Measurements from ENCODE around the gene SLC38A3. TPM values are rescaled to one million over a fixed set of nuclear protein-coding genes. Genes with fewer than 3 reads are reported as not detected.

SLC38A3 gene
- total RNA-seq, 1 experiment from 2014 or later, result 6.0 TPM

- no TSS peak for BruUV-seq (replicated peaks)
- intact Hi-C loops (cut with micrococcal nuclease; ENCODE audit: unreplicated experiment) (no loop called here), in situ Hi-C loops (cut with HindIII; ENCODE audit: low pct_unique_long_range_greater_than_20kb, low sequenced_read_pairs) (no loop called here)
- no peak for DNase-seq (ENCODE audit: low read depth, low spot score)
- peaks cover 83% of the 10 kb centered on the region for H3K4me1 ChIP-seq (ENCODE audit: control insufficient read depth, insufficient read depth, low read length)
- H3K4me3 ChIP-seq (ENCODE audit: low read depth in 2 of 2, low read length in 2 of 2), result no peak overlapping the region
- ChIA-PET CTCF (no interaction called here), POLR2A (no interaction called here)
- peak overlapping the region; percentile 96 for H3K27ac ChIP-seq (ENCODE audit: low read length)
- ATAC-seq, result no peak
- H3K9me3 ChIP-seq (ENCODE audit: control insufficient read depth, insufficient read depth, low read depth, low read length), result no peaks in the 10 kb centered on the region
- TF ChIP-seq SIN3A (IDR thresholded peaks at IDR 0.05; ENCODE audit: borderline replicate concordance, insufficient read depth, low read depth, low read length) (no peak), CTCF (IDR thresholded peaks at IDR 0.05) (no peak), POLR2AphosphoS5 (IDR thresholded peaks at IDR 0.05; ENCODE audit: low read depth, low read length) (no peak), TCF7L2 (IDR thresholded peaks at IDR 0.05; ENCODE audit: low read depth, low read length) (no peak), REST (IDR thresholded peaks at IDR 0.05; ENCODE audit: insufficient read depth in 1 of 2, low read depth in 2 of 2, low read length in 1 of 2) (no peak)
- no peaks in the 10 kb centered on the region for H3K27me3 ChIP-seq (ENCODE audit: control insufficient read depth, insufficient read depth, low read length)
- no peaks in the 10 kb centered on the region for H3K36me3 ChIP-seq (ENCODE audit: control insufficient read depth, insufficient read depth, low read length)
Measured at GRCh38 chr3:50160561-50160983, 44.5 kb upstream of the SLC38A3 start.

DNA sequence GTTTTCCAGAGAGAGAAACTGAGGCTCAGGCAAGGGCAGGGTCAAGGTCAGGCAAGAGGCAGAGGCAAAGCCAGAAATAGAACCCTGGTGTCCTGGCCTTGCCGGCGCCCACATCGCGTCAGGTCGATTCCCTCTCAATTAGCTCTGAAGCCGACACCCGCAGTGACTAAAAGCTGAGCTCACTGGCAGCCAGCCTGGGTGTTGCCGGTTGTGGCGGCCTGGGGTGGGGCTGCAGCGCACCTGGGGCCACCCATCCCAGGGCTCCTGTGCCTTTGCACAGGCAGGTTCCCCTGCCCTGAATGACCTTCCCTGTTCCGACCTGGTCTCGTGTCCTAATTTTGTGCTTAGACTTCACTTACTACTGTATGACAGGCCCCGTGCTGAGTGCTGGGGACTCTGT is 43.8 kb upstream of the SLC38A3 start:
- Histone ChIP-seq H3K27ac (ENCODE audit: low read length) (peak overlapping the region; percentile 96), H3K4me1 (ENCODE audit: control insufficient read depth, insufficient read depth, low read length) (peaks cover 90% of the 10 kb centered on the region), H3K27me3 (ENCODE audit: control insufficient read depth, insufficient read depth, low read length) (no peaks in the 10 kb centered on the region), H3K9me3 (ENCODE audit: control insufficient read depth, insufficient read depth, low read depth, low read length) (no peaks in the 10 kb centered on the region), H3K4me3 (ENCODE audit: low read depth in 2 of 2, low read length in 2 of 2) (no peak overlapping the region), H3K36me3 (ENCODE audit: control insufficient read depth, insufficient read depth, low read length) (no peaks in the 10 kb centered on the region)
- CTCF ChIA-PET, result no interaction called here
- in situ Hi-C loops (cut with HindIII; ENCODE audit: low pct_unique_long_range_greater_than_20kb, low sequenced_read_pairs) (no loop called here), intact Hi-C loops (cut with micrococcal nuclease; ENCODE audit: unreplicated experiment) (no loop called here)
- TF ChIP-seq POLR2AphosphoS5 (IDR thresholded peaks at IDR 0.05; ENCODE audit: low read depth, low read length) (no peak), REST (IDR thresholded peaks at IDR 0.05; ENCODE audit: insufficient read depth in 1 of 2, low read depth in 2 of 2, low read length in 1 of 2) (no peak), SIN3A (IDR thresholded peaks at IDR 0.05; ENCODE audit: borderline replicate concordance, insufficient read depth, low read depth, low read length) (no peak), TCF7L2 (IDR thresholded peaks at IDR 0.05; ENCODE audit: low read depth, low read length) (no peak), CTCF (IDR thresholded peaks at IDR 0.05) (no peak)
- no peak for DNase-seq (ENCODE audit: low read depth, low spot score)
- no peak for ATAC-seq
- POLR2A ChIA-PET, result no interaction called here
- BruUV-seq (replicated peaks), result no TSS peak

Measured in Panc1 (cell line).